KBM-7 (cell line): ENCODE results near the gene AADACL2.
A peak's percentile ranks its signal among the peaks of the same experiment; 100 is the strongest.

Experiments used
- DNase-seq: peaks from one replicate; pipeline ENCODE4 v3.0.0-alpha.2; 2015
- in situ Hi-C: fragments of 300-500 bp; cut with MboI; formaldehyde crosslinking; loops from 2 replicates; pipeline ENCODE4 v1.14.3; 2020; ENCODE audit warnings: low sequenced_read_pairs, low pct_unique_long_range_greater_than_20kb, mixed read lengths

The AADACL2 gene

DNA sequence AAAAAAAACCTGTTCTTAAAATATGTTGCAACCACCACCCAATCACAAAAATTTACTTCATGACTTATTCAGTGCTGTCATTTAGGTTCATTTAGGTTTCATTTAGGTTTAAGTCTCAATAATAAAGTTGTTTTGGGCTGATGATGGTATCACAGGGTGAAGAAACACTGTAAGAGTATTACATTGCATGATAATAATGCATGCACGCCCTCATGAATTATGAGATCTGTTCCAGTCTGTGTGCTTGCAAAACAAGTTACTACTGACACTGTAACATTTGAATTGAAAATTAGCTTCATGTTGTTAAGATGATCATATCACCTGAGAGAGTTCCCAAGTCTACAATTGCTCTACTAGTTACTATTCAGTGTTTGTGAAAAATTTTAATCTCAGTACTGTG lies at the start of gene AADACL2:
Gene AADACL2, plus strand, starts transcription at position 315 of the 400 bp plus-strand sequence. CDS start 109 bp downstream, outside the sequence.
- DNase-seq, result no peak
- in situ Hi-C loops, result no loop called here

DNA sequence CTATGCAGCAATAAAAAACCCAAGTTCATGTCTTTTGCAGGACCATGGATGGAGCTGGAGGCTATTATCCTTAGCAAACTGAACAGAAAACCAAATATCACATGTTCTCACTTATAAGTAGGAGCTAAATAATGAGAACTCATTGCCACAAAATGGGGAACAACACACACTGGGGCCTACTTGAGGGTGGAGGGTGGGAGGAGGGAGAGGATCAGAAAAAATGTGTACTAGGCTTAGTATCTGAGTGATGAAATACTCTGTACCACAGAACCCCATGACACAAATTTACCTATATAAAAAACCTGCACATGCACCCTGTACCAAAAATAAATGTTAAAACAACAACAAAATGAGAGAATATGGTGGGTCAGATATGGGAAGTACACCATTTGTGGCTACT lies 49.6 kb upstream of the AADACL2 start:
- in situ Hi-C loops, result no loop called here
- DNase-seq, result peak; percentile 31

DNA sequence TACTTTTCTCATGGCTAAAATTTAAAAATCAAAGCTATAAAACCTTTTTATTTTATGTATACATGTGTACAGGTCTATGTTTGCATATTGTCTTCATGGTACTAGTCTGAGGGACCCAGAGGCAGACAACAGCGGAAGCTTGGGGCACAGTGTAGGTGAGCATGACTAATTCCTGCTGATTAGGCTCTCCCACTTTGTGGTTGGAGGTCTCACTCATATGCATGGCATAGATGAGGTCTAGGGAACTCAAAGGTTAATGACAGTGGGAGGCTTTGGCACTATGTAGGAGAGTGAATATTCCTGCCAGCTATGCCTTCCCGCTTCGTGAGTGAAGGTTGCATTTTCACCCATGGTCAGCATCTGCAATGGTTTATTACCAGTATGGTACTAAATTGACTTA lies 47.5 kb upstream of the AADACL2 start:
- in situ Hi-C loops, result no loop called here
- DNase-seq, result peak; percentile 40

DNA sequence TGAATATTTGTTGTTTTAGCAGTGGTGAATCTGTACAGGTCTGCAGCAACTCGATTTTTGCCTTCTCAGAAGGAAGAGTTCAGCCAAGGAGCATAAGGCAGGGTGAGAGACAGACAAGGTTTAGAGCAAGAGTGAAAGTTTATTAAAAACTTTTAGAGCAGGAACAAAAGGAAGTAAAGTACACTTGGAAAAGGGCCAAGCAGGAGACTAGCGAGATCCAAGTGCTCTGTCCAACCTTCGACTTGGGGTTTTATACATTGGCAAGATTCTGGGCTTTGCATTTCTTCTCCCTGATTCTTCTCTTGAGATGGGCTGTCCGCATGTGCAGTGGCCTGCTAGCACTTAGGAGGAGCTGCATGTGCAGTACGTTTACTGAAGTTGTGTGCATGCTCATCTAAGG lies 46.7 kb upstream of the AADACL2 start:
- in situ Hi-C loops, result no loop called here
- peak; percentile 14 for DNase-seq

DNA sequence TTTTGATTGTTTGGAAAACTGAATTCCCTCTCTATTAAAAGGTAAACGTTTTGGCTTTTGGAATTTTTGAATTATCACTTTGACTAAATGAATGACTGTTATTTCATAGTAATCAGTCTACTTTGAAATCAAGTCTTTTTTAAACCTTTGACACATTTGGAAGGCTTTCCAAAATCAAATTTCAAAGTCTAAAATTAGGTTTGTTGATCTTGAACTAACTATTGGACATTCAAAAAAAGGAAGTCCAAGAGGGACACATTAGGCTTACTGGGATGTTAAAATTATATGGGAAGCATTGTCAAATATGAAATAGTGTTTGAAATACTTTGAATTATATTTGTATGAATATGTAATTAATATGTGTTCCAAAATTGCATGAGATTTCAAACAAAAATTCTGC lies 45.2 kb upstream of the AADACL2 start:
- in situ Hi-C loops, result no loop called here
- no peak for DNase-seq

GRCh38 chr3:151690645-151691044 lies 43.1 kb upstream of the AADACL2 start:
- in situ Hi-C loops, result no loop called here
- no peak for DNase-seq

DNA sequence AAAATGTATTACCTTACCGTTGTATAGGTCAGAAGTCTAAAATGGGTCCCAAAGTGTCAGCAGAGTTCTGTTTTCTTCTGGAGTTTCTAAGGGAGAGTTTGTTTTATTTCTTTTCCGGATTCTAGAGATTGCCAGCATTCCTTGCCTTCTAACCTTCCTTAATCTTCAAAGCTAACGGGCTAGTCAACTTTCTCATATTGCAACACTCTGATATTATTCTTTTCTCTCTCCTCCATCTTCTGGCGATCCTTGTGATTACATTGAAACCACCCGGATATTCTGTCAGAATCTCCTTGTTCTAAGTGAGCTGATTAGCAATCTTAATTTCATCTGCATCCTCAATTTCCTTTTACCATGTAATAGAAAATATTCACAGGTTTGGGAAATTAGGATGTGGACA lies 36.2 kb upstream of the AADACL2 start:
- no peak for DNase-seq
- in situ Hi-C loops, result no loop called here

DNA sequence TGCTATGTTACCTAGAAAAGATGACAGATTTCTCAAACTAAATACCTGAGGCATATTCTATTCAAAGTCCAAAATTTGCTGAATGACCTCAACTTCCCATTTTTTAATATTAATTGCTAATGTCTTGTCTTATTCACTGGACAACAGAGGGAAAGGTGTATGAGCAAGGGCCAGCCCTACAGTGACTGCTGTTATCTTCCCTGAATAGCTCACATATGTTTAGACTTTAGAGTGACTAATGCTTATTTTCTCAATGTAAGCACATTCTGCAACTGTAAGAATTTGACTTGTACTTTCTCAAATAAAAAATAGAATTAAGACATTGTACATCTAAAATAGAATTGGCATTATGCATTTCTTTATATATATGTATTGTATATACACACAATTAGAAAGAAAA lies 26.5 kb upstream of the AADACL2 start:
- in situ Hi-C loops, result no loop called here
- DNase-seq, result no peak

DNA sequence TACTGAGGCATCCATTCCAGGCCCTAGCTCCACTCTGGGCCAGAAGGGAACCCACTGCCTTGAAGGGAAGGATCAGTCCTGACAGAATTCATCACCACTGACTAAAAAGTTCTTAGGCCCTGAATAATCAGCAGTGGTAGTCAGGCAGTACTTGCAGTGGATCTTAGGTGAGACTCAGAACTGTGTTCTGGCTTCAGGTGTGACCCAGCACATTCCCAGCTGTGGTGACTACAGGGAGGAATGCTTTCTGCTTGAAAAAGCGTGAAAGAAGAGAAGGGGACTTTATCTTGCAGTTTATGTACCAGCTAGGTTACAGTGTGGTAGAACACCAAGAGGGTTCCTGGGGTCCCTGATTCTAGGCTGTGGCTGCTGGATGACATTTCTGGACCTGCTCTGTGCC lies 24.9 kb upstream of the AADACL2 start:
- in situ Hi-C loops, result no loop called here
- no peak for DNase-seq

- no peak for DNase-seq
These were observed 23.9 kb upstream of the AADACL2 start for GRCh38 chr3:151709847-151710246.

DNA sequence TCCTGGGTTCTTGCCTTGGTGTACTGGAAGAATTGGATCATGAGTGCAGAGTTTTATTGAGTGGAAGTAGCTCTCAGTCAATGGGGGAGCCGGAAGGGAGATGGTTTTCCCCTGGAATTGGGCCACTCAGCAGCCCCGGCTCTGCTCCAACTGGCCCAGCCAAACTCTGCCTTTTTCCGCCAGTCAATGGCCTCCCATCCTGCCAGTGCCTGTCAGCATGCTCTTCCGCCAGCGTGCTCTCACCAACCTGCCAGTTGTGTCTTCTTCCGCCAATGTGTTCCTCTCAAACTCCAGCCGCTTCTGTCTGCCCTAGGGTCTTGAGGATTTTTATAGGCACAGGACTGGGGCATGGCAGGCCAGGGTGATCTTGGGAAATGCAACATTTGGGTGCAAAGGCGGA lies 12.4 kb upstream of the AADACL2 start:
- in situ Hi-C loops, result no loop called here
- DNase-seq, result no peak

More at GRCh38 chr3:151709847-151710246, 23.9 kb upstream of the AADACL2 start:
- in situ Hi-C loops, result no loop called here

GRCh38 chr3:151722856-151723255 lies 10.9 kb upstream of the AADACL2 start:
- in situ Hi-C loops, result no loop called here
- DNase-seq, result no peak

GRCh38 chr3:151724576-151725562 lies 8.9 kb upstream of the AADACL2 start:
- DNase-seq, result peak; percentile 65

DNA sequence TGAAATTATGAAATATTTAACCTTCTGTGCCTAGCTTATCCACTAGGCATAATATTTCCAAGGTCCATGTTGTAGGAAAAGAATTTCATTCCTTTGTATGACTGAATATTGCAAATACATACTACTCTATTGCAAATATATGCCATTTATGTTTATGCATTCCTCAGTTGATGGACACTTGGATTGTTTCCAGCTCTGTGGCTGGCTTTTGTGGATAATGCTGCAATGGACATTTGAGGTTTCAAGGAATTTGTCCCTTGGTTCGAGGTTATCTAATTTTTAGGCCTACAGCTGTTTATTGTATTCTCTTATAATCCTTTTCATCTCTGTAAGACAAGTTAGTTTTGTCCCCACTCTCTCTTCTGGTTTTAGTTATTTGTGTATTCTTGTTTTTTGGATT lies 7.7 kb upstream of the AADACL2 start:
- peak; percentile 5 for DNase-seq
- in situ Hi-C loops, result no loop called here

More at GRCh38 chr3:151724576-151725562, 8.9 kb upstream of the AADACL2 start:
- in situ Hi-C loops, result no loop called here

- DNase-seq, result no peak
- in situ Hi-C loops, result no loop called here
These were observed 866 bp upstream of the AADACL2 start for GRCh38 chr3:151732861-151733260.

- in situ Hi-C loops, result no loop called here
- no peak for DNase-seq
These were observed 6.9 kb downstream of the AADACL2 start for GRCh38 chr3:151740581-151740980.

GRCh38 chr3:151743855-151744254 lies 10.1 kb downstream of the AADACL2 start:
- in situ Hi-C loops, result no loop called here
- peak; percentile 20 for DNase-seq

GRCh38 chr3:151750181-151750580 lies 16.5 kb downstream of the AADACL2 start:
- in situ Hi-C loops, result no loop called here

GRCh38 chr3:151750678-151751077 lies 17.0 kb downstream of the AADACL2 start:
- DNase-seq, result no peak
- in situ Hi-C loops, result no loop called here

More at GRCh38 chr3:151750181-151750580, 16.5 kb downstream of the AADACL2 start:
- DNase-seq, result no peak

DNA sequence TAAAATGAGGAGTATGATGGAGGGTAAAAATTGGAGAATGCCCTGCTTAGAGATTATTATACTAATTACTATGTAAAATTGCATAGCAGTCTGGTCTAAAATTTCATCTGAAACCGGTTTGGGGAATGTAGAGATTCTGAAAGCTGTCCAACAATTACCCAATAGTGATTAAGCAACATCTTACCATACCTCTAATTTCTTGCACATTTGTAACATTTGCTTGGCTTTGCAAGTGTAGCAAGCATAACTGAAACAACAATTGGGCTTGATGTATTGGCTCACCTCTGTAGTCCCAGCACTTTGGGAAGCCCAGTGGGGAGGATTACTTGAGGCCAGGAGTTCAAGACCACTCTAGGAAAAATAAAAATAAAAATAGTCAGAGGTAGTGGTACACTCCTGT lies 17.4 kb downstream of the AADACL2 start:
- in situ Hi-C loops, result no loop called here
- DNase-seq, result no peak

DNA sequence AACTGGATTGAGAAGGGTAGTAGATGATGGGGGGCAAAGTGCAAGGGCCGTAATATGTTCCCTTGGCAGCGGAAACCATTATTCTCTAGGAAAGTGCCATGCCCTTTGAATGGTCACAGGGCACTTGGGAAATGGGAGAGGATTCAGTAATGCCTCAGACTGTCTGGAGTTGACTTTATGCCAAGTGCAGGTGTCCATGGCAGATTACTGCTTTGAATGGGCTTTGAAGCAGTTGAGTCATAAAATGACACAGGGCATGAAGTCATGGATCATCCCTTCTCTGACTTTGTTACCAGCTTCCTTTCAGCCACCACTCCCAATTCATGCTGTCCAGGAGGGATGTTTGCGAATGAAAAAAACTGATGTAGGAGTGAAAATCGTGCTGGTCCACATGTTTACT lies 20.1 kb downstream of the AADACL2 start:
- in situ Hi-C loops, result no loop called here
- DNase-seq, result no peak
